PC-9 (cell line): ENCODE data around the gene AHNAK.

Experiments
- EZH2 ChIP-seq: fragments of 200-600 bp; sonication (generic); IDR thresholded peaks from 2 replicates; pipeline ENCODE4 v1.8.0; 2017; ENCODE audit warnings: antibody characterized with exemption, low read depth
- TF ChIP-seq, protein P1 (sequence below): fragments of 200-600 bp; sonication (generic); conservative IDR thresholded peaks from 2 replicates; pipeline ENCODE4 v1.6.1; 2017; ENCODE audit warnings: mixed run types, antibody characterized with exemption, mild to moderate bottlenecking, moderate library complexity

- TF ChIP-seq, protein P1, sequence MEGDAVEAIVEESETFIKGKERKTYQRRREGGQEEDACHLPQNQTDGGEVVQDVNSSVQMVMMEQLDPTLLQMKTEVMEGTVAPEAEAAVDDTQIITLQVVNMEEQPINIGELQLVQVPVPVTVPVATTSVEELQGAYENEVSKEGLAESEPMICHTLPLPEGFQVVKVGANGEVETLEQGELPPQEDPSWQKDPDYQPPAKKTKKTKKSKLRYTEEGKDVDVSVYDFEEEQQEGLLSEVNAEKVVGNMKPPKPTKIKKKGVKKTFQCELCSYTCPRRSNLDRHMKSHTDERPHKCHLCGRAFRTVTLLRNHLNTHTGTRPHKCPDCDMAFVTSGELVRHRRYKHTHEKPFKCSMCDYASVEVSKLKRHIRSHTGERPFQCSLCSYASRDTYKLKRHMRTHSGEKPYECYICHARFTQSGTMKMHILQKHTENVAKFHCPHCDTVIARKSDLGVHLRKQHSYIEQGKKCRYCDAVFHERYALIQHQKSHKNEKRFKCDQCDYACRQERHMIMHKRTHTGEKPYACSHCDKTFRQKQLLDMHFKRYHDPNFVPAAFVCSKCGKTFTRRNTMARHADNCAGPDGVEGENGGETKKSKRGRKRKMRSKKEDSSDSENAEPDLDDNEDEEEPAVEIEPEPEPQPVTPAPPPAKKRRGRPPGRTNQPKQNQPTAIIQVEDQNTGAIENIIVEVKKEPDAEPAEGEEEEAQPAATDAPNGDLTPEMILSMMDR: no peak
- no peak for TF ChIP-seq EZH2
Measured at GRCh38 chr11:62578541-62578940, 31.9 kb upstream of the AHNAK start.
